Prostate gland (tissue), 2 donors: ENCODE measurements around the gene C1orf159.

Experiments used
- CTCF ChIP-seq, 4 experiments: fragments of 200-600 bp in 2 of 4; fragments of 450-650 bp in 2 of 4; sonication (generic) in 2 of 4; IDR thresholded peaks; 1 replicate in 3 of 4; 2 replicates in 1 of 4; pipeline ENCODE4 v1.5.1; 2016 to 2019; ENCODE audit warnings: antibody characterized with exemption in 4 of 4, mild to moderate bottlenecking in 2 of 4, moderate library complexity in 2 of 4
- POLR2AphosphoS5 ChIP-seq: sonication (generic); formaldehyde crosslinking; IDR thresholded peaks from one replicate; pipeline ENCODE4 v1.6.1; 2017; ENCODE audit warnings: antibody characterized with exemption

GRCh38 chr1:1151306-1151705, 35.4 kb upstream of the C1orf159 start:
- TF ChIP-seq POLR2AphosphoS5 (no peak), CTCF (IDR thresholded peaks at IDR 0.05) (no peak)
